Epithelial cell of proximal tubule (primary cell): Measurements from ENCODE around the gene PROX2. TPM values are rescaled to one million over a fixed set of nuclear protein-coding genes. Genes with fewer than 3 reads are reported as not detected.

Experiments
- DNase-seq: peaks from one replicate; pipeline ENCODE4 v3.0.0-alpha.2; 2011; ENCODE audit warnings: low read depth
- H3K4me3 ChIP-seq: 2 replicates; pipeline ENCODE4 v1.5.1; 2011; ENCODE audit warnings: low read depth, mild to moderate bottlenecking, low read length
- total RNA-seq: library from RNA; depleted of rRNA; stranded (reverse); fragments of >200 nt; gene quantifications from 2 replicates; pipeline ENCODE4 v1.2.3, GENCODE V29; 2015
- TF ChIP-seq, protein P1 (sequence below): conservative IDR thresholded peaks from 2 replicates; pipeline ENCODE4 v1.5.1; 2012; ENCODE audit warnings: low read depth, mild to moderate bottlenecking, low read length

The PROX2 gene
- total RNA-seq, 1 donor from 2014 or later = not detected

- DNase-seq = peak; percentile 37
- no peak overlapping the region for H3K4me3 ChIP-seq
- TF ChIP-seq, protein P1, sequence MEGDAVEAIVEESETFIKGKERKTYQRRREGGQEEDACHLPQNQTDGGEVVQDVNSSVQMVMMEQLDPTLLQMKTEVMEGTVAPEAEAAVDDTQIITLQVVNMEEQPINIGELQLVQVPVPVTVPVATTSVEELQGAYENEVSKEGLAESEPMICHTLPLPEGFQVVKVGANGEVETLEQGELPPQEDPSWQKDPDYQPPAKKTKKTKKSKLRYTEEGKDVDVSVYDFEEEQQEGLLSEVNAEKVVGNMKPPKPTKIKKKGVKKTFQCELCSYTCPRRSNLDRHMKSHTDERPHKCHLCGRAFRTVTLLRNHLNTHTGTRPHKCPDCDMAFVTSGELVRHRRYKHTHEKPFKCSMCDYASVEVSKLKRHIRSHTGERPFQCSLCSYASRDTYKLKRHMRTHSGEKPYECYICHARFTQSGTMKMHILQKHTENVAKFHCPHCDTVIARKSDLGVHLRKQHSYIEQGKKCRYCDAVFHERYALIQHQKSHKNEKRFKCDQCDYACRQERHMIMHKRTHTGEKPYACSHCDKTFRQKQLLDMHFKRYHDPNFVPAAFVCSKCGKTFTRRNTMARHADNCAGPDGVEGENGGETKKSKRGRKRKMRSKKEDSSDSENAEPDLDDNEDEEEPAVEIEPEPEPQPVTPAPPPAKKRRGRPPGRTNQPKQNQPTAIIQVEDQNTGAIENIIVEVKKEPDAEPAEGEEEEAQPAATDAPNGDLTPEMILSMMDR = no peak
Measured at GRCh38 chr14:74852922-74853530, 22.9 kb downstream of the PROX2 start.

DNA sequence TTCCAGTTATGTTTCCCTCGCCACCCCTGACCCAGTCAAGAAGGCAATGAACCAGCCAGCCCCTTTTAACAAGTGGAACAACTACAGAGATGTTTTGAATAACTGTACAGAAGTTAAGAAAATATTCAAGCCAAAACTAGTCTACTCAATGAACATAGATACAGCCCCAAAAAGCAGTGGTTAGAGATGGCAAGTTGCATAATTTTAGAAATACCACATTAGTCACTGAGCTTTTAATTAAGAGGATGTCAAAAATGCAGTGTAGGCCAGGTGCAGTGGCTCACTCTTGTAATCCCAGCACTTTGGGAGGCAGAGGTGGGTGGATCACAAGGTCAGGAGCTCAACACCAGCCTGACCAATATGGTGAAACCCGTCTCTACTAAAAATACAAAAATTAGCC lies 27.2 kb downstream of the PROX2 start:
- DNase-seq = no peak

GRCh38 chr14:74846968-74847665 lies 28.8 kb downstream of the PROX2 start:
- TF ChIP-seq, protein P1 = no peak
- DNase-seq = no peak
- no peak overlapping the region for H3K4me3 ChIP-seq

More for the DNA sequence above, 27.2 kb downstream of the PROX2 start:
- TF ChIP-seq, protein P1 = no peak
- no peak overlapping the region for H3K4me3 ChIP-seq

- H3K4me3 ChIP-seq = no peak overlapping the region
- TF ChIP-seq, protein P1 = no peak
- no peak for DNase-seq
Measured at GRCh38 chr14:74846168-74846567, 29.8 kb downstream of the PROX2 start.

GRCh38 chr14:74843653-74844052 lies 32.3 kb downstream of the PROX2 start:
- DNase-seq = no peak
- H3K4me3 ChIP-seq = no peak overlapping the region
- TF ChIP-seq, protein P1 = no peak

- DNase-seq = no peak
- no peak overlapping the region for H3K4me3 ChIP-seq
- TF ChIP-seq, protein P1 = no peak
Measured at GRCh38 chr14:74841230-74842207, 34.4 kb downstream of the PROX2 start.
